AG09309 (cell line): ENCODE results near the gene FGL2.

Experiments used
- DNase-seq: peaks from one replicate; pipeline ENCODE4 v3.0.0-alpha.2; 2010; ENCODE audit warnings: low read depth
- H3K4me3 ChIP-seq: 2 replicates; pipeline ENCODE4 v1.5.1; 2011; ENCODE audit warnings: mild to moderate bottlenecking, low read depth, low read length, moderate library complexity; ENCODE audit not compliant: control insufficient read depth
- CTCF ChIP-seq: IDR thresholded peaks from 2 replicates; pipeline ENCODE4 v1.5.1; 2011; ENCODE audit warnings: mild to moderate bottlenecking, low read depth, low read length, inconsistent platforms; ENCODE audit not compliant: insufficient read depth, control insufficient read depth; ENCODE audit errors: missing control alignments

The FGL2 gene

GRCh38 chr7:77199013-77199966, at the start of gene FGL2:
Gene FGL2 (minus strand): TSS chr7:77199819. CDS start chr7:77199793, 26 bp downstream.
- DNase-seq = peak; percentile 24
- no peak for TF ChIP-seq CTCF
- H3K4me3 ChIP-seq = peak within 1 kb of the TSS; percentile 21

- DNase-seq = no peak
Observed at GRCh38 chr7:77248154-77248553, 48.5 kb upstream of the FGL2 start.

GRCh38 chr7:77247206-77247850, 47.7 kb upstream of the FGL2 start:
- peak; percentile 79 for TF ChIP-seq CTCF
- DNase-seq = peak; percentile 35
- H3K4me3 ChIP-seq = no peak overlapping the region

More at GRCh38 chr7:77248154-77248553, 48.5 kb upstream of the FGL2 start:
- no peak overlapping the region for H3K4me3 ChIP-seq
- TF ChIP-seq CTCF = no peak

- DNase-seq = no peak
- no peak for TF ChIP-seq CTCF
- no peak overlapping the region for H3K4me3 ChIP-seq
Observed at GRCh38 chr7:77246026-77246640, 46.5 kb upstream of the FGL2 start.

GRCh38 chr7:77245015-77245755, 45.6 kb upstream of the FGL2 start:
- TF ChIP-seq CTCF = no peak
- H3K4me3 ChIP-seq = no peak overlapping the region
- no peak for DNase-seq
